Superior temporal gyrus (tissue), 1 donor: ENCODE measurements around the gene YLPM1.

Experiments
- DNase-seq: peaks from one replicate; pipeline ENCODE4 v3.0.0-alpha.2; 2016; ENCODE audit errors: extremely low spot score

YLPM1 gene

GRCh38 chr14:74871819-74872218 lies 108.7 kb downstream of the YLPM1 start:
- no peak for DNase-seq

GRCh38 chr14:74875204-74875603 lies 112.1 kb downstream of the YLPM1 start:
- DNase-seq, result no peak

GRCh38 chr14:74875941-74876913 lies 113.1 kb downstream of the YLPM1 start, which contains the start of gene PROX2:
Gene PROX2 (minus strand): TSS chr14:74876145. CDS start chr14:74863834, 12,311 bp downstream.
- DNase-seq, result no peak

- DNase-seq, result no peak
Measured at GRCh38 chr14:74879427-74880182, 116.5 kb downstream of the YLPM1 start.

GRCh38 chr14:74881431-74882102 lies 118.5 kb downstream of the YLPM1 start, which contains the start of gene DLST:
Gene DLST (plus strand): TSS chr14:74881916. CDS start chr14:74881954, 38 bp downstream.
- peak; percentile 89 for DNase-seq

- DNase-seq, result no peak
Measured at GRCh38 chr14:74882103-74882920, 119.2 kb downstream of the YLPM1 start.
